ENCODE results near the gene CRTC3. TPM values are rescaled to one million over a fixed set of nuclear protein-coding genes. Genes with fewer than 3 reads are reported as not detected.

Gene CRTC3
- total and polyA plus RNA-seq, 2 donors (not counting 3 experiments of a cell fraction or from before 2014, with no cell fraction given): 16.2 to 26.4 TPM

GRCh38 chr15:90487186-90487585 lies 42.5 kb upstream of the CRTC3 start:
- Histone ChIP-seq H3K9ac (replicated peaks; ENCODE audit: extremely low read depth, insufficient read depth, low read length) (no peak overlapping the region), H2AFZ (ENCODE audit: low read depth, low read length) (no peak overlapping the region), H3K4me3 (replicated peaks in 1 of 3; ENCODE audit: insufficient read depth in 1 of 3, low read depth in 1 of 3, low read length in 3 of 3) (no peak overlapping the region), H3K4me1 (ENCODE audit: control insufficient read depth, extremely low read depth, insufficient read depth, low read length) (no peaks in the 10 kb centered on the region), H3K4me2 (ENCODE audit: insufficient read depth, low read length) (no peak overlapping the region), H4K20me1 (replicated peaks; ENCODE audit: control insufficient read depth, extremely low read depth, insufficient read depth, low read length) (no peaks in the 10 kb centered on the region), H3K27me3 (ENCODE audit: control insufficient read depth in 2 of 2, insufficient read depth in 2 of 2, low read length in 2 of 2) (no peaks in the 10 kb centered on the region), H3K27ac (ENCODE audit: insufficient read depth, low read depth, low read length) (no peak overlapping the region), H3K36me3 (ENCODE audit: control insufficient read depth in 2 of 2, extremely low read depth in 1 of 2, insufficient read depth in 2 of 2, low read length in 2 of 2) (peaks cover 39 to 60% of the 10 kb centered on the region in 2 experiments), H3K9me3 (replicated peaks; ENCODE audit: control insufficient read depth, insufficient read depth, low read length) (no peaks in the 10 kb centered on the region), H3K9me1 (replicated peaks; ENCODE audit: control insufficient read depth, extremely low read depth, insufficient read depth, low read length) (no peaks in the 10 kb centered on the region), H3K79me2 (ENCODE audit: control insufficient read depth, insufficient read depth, low read length) (no peaks in the 10 kb centered on the region)
- intact Hi-C loops (cut with micrococcal nuclease): no loop called here
- DNase-seq (ENCODE audit: low read depth, low spot score) (no peak), FAIRE-seq (no peak)
- ChIA-PET CTCF (no interaction called here), POLR2A (no interaction called here)
- TF ChIP-seq JUN (IDR thresholded peaks at IDR 0.05; ENCODE audit: borderline replicate concordance, insufficient read depth, insufficient read length, low read depth) (no peak), POLR2AphosphoS5 (IDR thresholded peaks at IDR 0.05; ENCODE audit: insufficient read depth, low read depth, low read length) (no peak)
- no TSS peak for BruUV-seq (replicated peaks)
- dilution Hi-C loops (cut with MboI; ENCODE audit: extremely low pct_ligation_motif_present, low sequenced_read_pairs): no loop called here

GRCh38 chr15:90489514-90489913 lies 40.2 kb upstream of the CRTC3 start:
- Histone ChIP-seq H3K27ac (ENCODE audit: insufficient read depth, low read depth, low read length) (no peak overlapping the region), H3K4me3 (replicated peaks in 1 of 3; ENCODE audit: insufficient read depth in 1 of 3, low read depth in 1 of 3, low read length in 3 of 3) (no peak overlapping the region), H3K9me1 (replicated peaks; ENCODE audit: control insufficient read depth, extremely low read depth, insufficient read depth, low read length) (no peaks in the 10 kb centered on the region), H2AFZ (ENCODE audit: low read depth, low read length) (no peak overlapping the region), H3K4me2 (ENCODE audit: insufficient read depth, low read length) (no peak overlapping the region), H4K20me1 (replicated peaks; ENCODE audit: control insufficient read depth, extremely low read depth, insufficient read depth, low read length) (no peaks in the 10 kb centered on the region), H3K79me2 (ENCODE audit: control insufficient read depth, insufficient read depth, low read length) (no peaks in the 10 kb centered on the region), H3K36me3 (ENCODE audit: control insufficient read depth in 2 of 2, extremely low read depth in 1 of 2, insufficient read depth in 2 of 2, low read length in 2 of 2) (peaks cover 33 to 51% of the 10 kb centered on the region in 2 experiments), H3K27me3 (ENCODE audit: control insufficient read depth in 2 of 2, insufficient read depth in 2 of 2, low read length in 2 of 2) (no peaks in the 10 kb centered on the region), H3K9ac (replicated peaks; ENCODE audit: extremely low read depth, insufficient read depth, low read length) (no peak overlapping the region), H3K9me3 (replicated peaks; ENCODE audit: control insufficient read depth, insufficient read depth, low read length) (no peaks in the 10 kb centered on the region), H3K4me1 (ENCODE audit: control insufficient read depth, extremely low read depth, insufficient read depth, low read length) (no peaks in the 10 kb centered on the region)
- ChIA-PET POLR2A (interaction anchor here (0.7 kb wide), 1 partner anchor 150 kb away, joined by 5 read pairs; no protein-coding TSS in a partner anchor), CTCF (interaction anchor here (1.1 to 1.7 kb wide), 6 partner anchors 42 to 397 kb away, joined by 3 to 5 read pairs (median 3); no protein-coding TSS in a partner anchor)
- intact Hi-C loops (cut with micrococcal nuclease): no loop called here
- BruUV-seq (replicated peaks): no TSS peak
- TF ChIP-seq MAX (IDR thresholded peaks at IDR 0.05; ENCODE audit: insufficient read depth, insufficient read length) (no peak), JUN (IDR thresholded peaks at IDR 0.05; ENCODE audit: borderline replicate concordance, insufficient read depth, insufficient read length, low read depth) (no peak), POLR2AphosphoS5 (IDR thresholded peaks at IDR 0.05; ENCODE audit: insufficient read depth, low read depth, low read length) (no peak)
- peak; percentile 15 for FAIRE-seq
- DNase-seq (ENCODE audit: low read depth, low spot score): no peak
- dilution Hi-C loops (cut with MboI; ENCODE audit: extremely low pct_ligation_motif_present, low sequenced_read_pairs): no loop called here
